Measurements from ENCODE around the gene NELL1. TPM values are rescaled to one million over a fixed set of nuclear protein-coding genes. Genes with fewer than 3 reads are reported as not detected.

Gene NELL1
- total RNA-seq, 2 donors from 2014 or later = 1.8 to 10.3 TPM

GRCh38 chr11:21604564-21604963 is 935.2 kb downstream of the NELL1 start:
- TF ChIP-seq POLR2AphosphoS5 (IDR thresholded peaks at IDR 0.05) (no peak), POLR2A (IDR thresholded peaks at IDR 0.05) (no peak), CTCF (IDR thresholded peaks at IDR 0.05) (no peak)
- intact Hi-C loops (cut with DNase I) = no loop called here
- H3K27ac ChIP-seq = no peak overlapping the region
- H3K4me3 ChIP-seq = no peak overlapping the region
- WGBS = 76% methylated on average over 3 of the region's 3 CpGs
- no peak for DNase-seq (ENCODE audit: low spot score)
- no peaks in the 10 kb centered on the region for H3K27me3 ChIP-seq (replicated peaks; ENCODE audit: insufficient read depth)
- H3K4me1 ChIP-seq (replicated peaks) = no peaks in the 10 kb centered on the region
- H3K36me3 ChIP-seq = no peaks in the 10 kb centered on the region
- no peaks in the 10 kb centered on the region for H3K9me3 ChIP-seq

DNA sequence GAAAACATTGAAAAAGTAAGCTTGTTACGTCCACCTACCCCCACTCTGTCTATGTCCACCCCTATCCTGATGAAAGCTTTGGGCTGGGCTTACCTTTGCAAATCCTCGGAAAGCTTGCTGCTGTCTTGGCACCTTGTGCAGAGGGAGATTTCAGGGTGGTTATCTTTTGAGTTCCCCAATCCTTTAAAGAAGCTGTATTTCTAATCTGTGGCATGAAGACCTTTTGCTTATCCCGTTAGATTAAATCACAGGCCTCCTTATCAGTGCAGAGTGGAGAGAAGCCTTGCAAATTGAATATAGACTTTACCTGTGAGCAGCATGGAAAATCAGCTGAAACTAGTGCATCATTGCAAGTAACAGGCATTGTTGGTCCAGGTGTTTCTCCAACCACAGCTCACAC is 942.9 kb downstream of the NELL1 start:
- intact Hi-C loops (cut with DNase I) = no loop called here
- Histone ChIP-seq H3K27ac (no peak overlapping the region), H3K9me3 (no peaks in the 10 kb centered on the region), H3K36me3 (no peaks in the 10 kb centered on the region), H3K4me1 (replicated peaks) (no peaks in the 10 kb centered on the region), H3K27me3 (replicated peaks; ENCODE audit: insufficient read depth) (no peaks in the 10 kb centered on the region), H3K4me3 (no peak overlapping the region)
- no peak for TF ChIP-seq POLR2AphosphoS5 (IDR thresholded peaks at IDR 0.05)
- TF ChIP-seq CTCF (IDR thresholded peaks at IDR 0.05) = no peak
- no peak for DNase-seq (ENCODE audit: low spot score)
- WGBS = 65% methylated on average over 3 of the region's 3 CpGs

DNA sequence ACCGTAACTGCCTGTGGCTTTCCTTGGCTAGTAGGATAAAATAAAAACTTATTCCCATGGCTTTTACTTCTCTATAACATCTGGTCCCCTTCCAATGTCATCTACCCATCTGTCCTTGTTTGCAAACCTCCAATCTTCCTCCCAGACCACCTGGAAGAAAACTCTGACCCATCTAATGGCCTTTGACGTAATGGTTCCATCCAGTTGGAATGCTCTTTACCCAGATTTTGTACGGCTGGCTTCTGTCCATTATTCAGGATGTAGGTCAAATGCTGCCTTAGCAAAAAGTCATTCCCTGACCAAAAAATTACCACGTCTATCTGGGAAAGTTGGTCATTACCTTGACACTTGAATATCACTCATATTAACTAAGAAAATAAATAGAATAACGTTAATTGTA is 945.6 kb downstream of the NELL1 start:
- no peak for TF ChIP-seq CTCF (IDR thresholded peaks at IDR 0.05)
- no peak for TF ChIP-seq POLR2AphosphoS5 (IDR thresholded peaks at IDR 0.05)
- TF ChIP-seq POLR2A (IDR thresholded peaks at IDR 0.05) = no peak
- Histone ChIP-seq H3K36me3 (no peaks in the 10 kb centered on the region), H3K27ac (no peak overlapping the region), H3K4me3 (no peak overlapping the region), H3K4me1 (replicated peaks) (no peaks in the 10 kb centered on the region), H3K9me3 (no peaks in the 10 kb centered on the region), H3K27me3 (replicated peaks; ENCODE audit: insufficient read depth) (no peaks in the 10 kb centered on the region)
- WGBS = 75% methylated on average over 5 of the region's 5 CpGs
- intact Hi-C loops (cut with DNase I) = no loop called here
- DNase-seq (ENCODE audit: low spot score) = no peak

DNA sequence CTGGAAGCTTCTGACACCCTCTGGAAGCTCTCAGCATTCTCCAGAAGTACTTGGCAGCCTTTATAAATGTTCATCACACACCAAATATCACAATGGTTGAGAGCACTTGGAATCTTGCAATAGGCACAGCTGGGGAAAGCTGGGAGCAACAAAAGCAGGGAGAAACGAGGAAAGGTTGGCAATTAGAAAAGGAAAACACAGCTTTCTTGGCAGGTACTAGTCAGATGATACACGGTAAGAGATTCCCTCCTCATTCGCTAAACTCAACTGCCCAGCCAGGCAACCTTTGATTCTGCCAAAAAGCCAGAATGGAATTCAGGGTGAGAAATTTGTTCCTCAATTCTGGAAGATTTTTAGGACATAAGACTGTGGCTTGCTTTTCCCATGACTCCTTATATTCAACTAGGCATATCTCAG is 946.6 kb downstream of the NELL1 start:
- 47% methylated on average over 3 of the region's 3 CpGs for WGBS
- Histone ChIP-seq H3K27me3 (replicated peaks; ENCODE audit: insufficient read depth) (no peaks in the 10 kb centered on the region), H3K9me3 (no peaks in the 10 kb centered on the region), H3K4me1 (replicated peaks) (no peaks in the 10 kb centered on the region), H3K36me3 (no peaks in the 10 kb centered on the region), H3K27ac (no peak overlapping the region), H3K4me3 (no peak overlapping the region)
- no peak for DNase-seq (ENCODE audit: low spot score)
- intact Hi-C loops (cut with DNase I) = no loop called here
- TF ChIP-seq POLR2A (IDR thresholded peaks at IDR 0.05) (no peak), POLR2AphosphoS5 (IDR thresholded peaks at IDR 0.05) (no peak), CTCF (IDR thresholded peaks at IDR 0.05) (no peak)

DNA sequence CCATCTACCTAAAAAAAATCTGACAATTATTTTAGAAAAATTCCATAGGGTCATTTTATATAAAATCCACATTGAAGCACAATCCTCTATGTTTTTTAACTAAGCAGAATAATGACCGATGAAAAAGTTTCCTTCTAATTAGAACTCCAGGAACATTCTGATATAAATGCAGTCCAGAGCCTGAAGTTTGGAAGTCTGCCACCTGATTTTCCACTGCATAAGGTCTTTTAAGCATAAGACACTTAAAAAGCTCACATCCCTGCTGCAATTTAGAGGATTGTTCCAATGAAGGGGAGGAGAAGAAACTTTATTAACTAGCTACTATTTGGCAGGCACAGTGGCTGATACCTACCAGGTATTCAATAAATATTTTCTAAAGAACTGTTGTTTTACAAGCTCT is 953.2 kb downstream of the NELL1 start:
- H3K27me3 ChIP-seq (replicated peaks; ENCODE audit: insufficient read depth) = no peaks in the 10 kb centered on the region
- TF ChIP-seq CTCF (IDR thresholded peaks at IDR 0.05) (no peak), POLR2A (IDR thresholded peaks at IDR 0.05) (no peak), POLR2AphosphoS5 (IDR thresholded peaks at IDR 0.05) (no peak)
- no peak for DNase-seq (ENCODE audit: low spot score)
- 63% methylated on average over 1 of the region's 1 CpG for WGBS
- H3K4me3 ChIP-seq = no peak overlapping the region
- no peaks in the 10 kb centered on the region for H3K4me1 ChIP-seq (replicated peaks)
- no peaks in the 10 kb centered on the region for H3K9me3 ChIP-seq
- intact Hi-C loops (cut with DNase I) = no loop called here
- no peaks in the 10 kb centered on the region for H3K36me3 ChIP-seq
- H3K27ac ChIP-seq = no peak overlapping the region

Measured in prostate gland (tissue), 2 donors.